Endometrial microvascular endothelial cells (primary cell): Measurements from ENCODE around the gene KLHL30. TPM values are rescaled to one million over a fixed set of nuclear protein-coding genes. Genes with fewer than 3 reads are reported as not detected.

Source experiments
- in situ Hi-C: cut with HindIII; loops from 2 replicates; pipeline ENCODE4 v1.10.0; 2017; ENCODE audit warnings: low sequenced_read_pairs, low pct_unique_long_range_greater_than_20kb; ENCODE audit errors: inconsistent ontology term
- total RNA-seq: library from RNA; depleted of rRNA; stranded (reverse); fragments of >200 nt; gene quantifications from one replicate; pipeline ENCODE4 v1.2.3, GENCODE V29; 2015; ENCODE audit errors: inconsistent ontology term

Gene KLHL30
- total RNA-seq, 1 donor from 2014 or later, result not detected

DNA sequence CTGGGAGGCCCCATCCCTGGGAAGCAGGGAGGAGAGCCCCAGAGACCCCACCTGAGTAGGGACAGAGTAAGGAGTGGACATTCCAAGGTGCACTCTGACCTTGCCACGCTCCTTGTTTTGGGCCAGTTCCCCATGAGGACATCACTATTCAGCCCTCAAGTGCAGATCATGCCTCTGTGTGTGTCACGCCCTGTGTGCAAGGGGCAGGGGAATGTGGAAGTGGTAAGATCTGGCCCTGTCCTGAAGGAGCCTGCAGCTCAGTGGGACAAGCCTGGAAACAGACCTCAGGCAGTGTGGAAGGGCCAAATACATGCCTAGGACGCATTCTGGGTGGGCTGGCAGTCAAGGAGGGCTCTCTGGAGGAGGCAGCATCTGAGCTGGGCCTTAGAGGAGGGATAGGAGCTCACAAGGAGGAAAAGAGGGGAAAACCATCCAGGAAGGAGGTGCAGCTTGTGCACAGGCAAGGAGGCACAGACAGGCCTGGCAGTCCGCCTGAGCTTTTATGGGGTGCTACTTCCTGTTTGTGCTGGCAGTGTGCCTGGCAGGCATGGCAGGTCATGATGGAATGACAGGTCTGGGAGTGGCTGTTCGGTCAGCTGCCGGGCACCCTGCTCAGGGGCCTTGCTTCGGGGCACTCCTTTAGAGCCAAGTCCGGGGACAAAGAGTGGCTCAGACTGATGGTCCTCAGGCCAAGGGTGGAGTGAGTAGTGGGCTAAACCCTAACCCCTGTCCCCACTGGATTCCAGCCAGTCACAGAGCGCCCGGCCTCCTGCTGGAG is 3.3 kb downstream of the KLHL30 start:
- in situ Hi-C loops, result no loop called here

DNA sequence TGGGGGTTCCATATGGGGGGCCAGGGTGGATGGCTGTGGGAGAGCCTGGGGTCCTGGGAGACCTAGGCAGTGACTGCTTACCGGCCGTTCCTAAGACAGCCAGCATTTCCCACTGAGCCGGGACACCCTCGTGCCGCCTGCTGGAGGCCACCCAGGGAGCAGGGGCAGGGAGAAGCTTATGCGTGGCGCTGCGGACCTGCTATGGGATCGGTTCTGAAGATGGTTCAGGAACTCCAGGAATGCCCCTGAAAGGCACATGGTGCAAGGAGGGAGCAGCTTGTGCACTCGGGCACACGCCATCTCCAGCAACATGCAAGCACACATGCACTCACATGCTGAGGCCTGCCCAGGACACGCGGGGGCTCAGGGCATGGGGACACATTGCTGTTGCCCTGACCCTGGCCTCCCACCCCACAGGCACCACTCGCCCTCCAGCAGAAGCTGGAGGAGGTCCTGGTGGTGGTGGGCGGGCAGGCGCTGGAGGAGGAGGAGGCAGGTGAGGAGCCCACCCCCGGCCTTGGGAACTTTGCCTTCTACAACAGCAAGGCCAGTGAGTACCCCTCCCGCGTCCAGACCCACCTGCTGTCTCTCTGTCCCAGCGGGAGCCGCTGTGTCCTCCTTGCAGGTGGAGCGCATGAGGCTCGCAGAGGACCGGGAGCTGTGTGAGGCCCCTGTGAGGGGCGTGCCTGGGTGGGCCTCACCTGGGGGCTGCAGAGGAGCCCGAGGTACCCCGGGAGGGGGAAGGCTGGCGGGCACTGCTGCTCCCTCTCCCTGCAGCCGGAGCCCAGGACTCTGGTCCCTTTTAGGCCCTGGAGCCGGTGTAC is 4.1 kb downstream of the KLHL30 start:
- in situ Hi-C loops, result no loop called here

GRCh38 chr2:238143239-238143951 is 4.9 kb downstream of the KLHL30 start:
- in situ Hi-C loops, result no loop called here

DNA sequence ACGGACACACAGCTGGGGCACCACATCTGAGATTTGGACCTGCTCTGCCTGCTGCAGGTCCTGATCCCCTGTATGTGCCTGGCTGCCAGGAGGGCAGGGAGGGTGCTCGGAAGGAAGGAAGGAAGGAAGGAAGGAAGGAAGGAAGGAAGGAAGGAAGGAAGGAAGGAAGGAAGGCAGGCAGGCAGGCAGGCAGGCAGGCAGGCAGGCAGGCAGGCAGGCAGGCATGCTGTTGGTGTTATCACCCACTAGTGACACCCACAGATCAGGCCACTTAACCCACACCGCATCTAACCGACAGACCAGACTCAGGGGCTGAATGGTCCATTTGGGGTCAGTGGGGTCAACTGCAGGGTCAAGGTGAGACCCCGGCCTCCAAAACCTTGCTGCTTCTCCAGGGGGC is 5.8 kb downstream of the KLHL30 start:
- in situ Hi-C loops, result no loop called here

DNA sequence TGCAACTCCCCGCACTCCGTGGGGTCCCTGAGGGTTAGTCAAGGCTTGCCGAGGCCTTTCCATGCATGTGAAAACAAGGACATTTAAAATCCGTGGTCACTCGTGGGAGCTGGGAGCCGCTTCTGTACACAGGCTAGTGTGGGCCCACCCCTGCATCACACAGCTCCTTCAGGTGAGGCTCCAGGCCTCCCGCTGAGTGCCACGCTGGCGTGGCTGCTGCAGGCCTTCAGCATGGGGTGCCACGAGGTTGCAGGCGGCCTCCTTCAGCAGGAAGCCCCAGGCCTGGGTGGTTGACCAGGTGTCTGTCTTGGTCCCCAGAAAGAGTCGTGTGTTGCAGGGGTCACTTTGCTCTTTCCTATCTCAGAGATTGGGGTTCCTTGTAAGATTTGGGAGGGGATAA is 6.6 kb downstream of the KLHL30 start:
- in situ Hi-C loops, result no loop called here

DNA sequence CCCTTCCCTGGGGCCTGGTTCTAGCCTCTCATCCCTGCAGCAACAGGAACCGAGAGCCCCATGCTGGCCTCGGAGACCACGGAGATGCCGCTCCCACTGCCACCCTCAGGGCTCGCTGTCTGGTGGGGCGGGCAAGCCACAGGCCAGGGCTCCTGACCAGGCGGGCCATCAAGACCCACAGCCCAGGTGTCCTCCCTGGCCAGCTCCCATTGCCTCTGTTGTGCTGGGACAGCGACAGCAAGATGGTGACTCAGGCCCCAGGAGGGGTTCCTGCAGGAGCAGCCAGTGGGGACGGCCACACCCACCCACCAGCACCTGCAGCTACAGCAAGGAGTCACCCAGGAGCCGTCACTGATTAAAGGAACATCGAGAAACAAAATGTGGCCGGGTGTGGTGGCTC is 7.4 kb downstream of the KLHL30 start:
- in situ Hi-C loops, result no loop called here

DNA sequence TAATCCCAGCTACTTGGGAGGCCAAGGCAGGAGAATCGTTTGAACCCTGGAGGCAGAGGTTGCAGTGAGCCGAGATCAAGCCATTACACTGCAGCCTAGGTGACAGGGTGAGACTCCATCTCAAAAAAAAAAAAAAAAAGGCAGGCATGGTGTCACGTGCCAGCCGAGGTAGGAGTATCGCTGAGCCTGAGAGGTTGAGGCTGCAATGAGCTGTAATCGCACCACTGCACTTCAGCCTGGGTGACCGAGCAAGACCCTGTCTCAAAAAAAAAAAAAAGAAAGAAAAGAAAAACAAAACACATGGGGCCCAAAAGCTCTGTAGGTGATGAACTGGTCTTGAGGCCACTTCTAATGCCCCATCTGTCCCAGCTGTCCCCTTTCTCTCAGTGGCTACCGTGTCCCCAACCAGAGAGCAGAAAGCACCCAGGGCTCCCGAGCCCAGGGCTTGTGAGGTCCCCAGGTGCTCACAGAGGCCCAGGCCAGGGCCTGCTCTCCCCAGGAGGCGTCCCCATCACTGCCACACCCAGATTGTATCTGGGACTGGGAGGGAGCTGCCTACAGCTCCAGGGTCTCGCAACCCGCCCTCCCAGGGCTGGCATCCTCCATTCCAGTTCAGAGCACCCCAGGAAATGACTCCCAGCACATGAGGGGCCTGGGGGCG is 8.5 kb downstream of the KLHL30 start:
- in situ Hi-C loops, result no loop called here

- in situ Hi-C loops, result no loop called here
Measured at GRCh38 chr2:238148981-238149380, 10.5 kb downstream of the KLHL30 start.

- in situ Hi-C loops, result no loop called here
Measured at GRCh38 chr2:238149841-238150572, 11.5 kb downstream of the KLHL30 start.

GRCh38 chr2:238150686-238151085 is 12.2 kb downstream of the KLHL30 start:
- in situ Hi-C loops, result no loop called here

GRCh38 chr2:238151205-238151604 is 12.7 kb downstream of the KLHL30 start:
- in situ Hi-C loops, result no loop called here

GRCh38 chr2:238151628-238152235 is 13.3 kb downstream of the KLHL30 start:
- in situ Hi-C loops, result no loop called here

DNA sequence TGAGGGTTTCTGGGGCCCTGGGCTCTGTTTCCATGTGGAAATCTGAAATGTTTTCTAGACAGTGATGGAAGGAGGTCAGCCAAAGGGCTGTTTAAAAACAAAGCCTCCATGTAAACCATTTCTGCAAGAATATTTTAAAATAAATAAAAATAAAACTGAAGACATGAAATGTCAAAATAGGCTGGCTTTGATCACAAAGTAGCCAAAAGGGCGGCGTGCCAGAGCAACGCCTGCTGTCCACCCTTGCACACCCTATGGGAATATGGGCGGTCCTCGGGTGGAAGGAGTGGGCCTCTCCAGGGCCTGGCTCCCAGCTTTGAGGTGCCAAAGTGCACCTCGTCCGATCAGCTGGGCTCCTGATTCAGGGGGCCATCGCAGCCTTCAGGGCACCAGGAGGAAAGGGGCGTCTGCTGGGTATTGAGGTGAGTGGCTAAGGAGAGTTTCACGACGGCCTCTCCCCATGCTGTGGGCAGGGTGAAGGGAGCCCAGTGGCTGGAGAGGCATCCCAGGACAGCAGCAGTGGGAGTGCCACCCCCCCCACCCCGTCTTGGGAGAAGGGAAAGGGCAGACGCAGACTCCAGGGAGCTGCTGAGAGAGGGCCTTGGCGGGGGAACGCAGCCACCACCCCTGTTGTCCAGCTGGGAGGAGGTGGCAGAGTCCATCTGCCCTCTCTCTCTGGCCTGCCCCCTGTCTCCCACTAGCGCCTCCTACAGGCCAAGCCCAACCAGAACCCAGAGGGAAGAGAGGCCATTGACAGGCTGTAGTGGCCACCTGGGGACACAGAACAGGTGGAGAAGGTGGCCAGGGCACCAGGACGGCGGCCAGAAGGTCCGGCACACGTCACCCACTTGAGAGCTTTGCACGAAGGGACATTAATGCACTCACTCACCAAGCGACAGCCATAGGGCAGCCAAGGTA is 14.6 kb downstream of the KLHL30 start:
- in situ Hi-C loops, result no loop called here

GRCh38 chr2:238154570-238154969 is 16.1 kb downstream of the KLHL30 start:
- in situ Hi-C loops, result no loop called here

- in situ Hi-C loops, result no loop called here
Measured at GRCh38 chr2:238155051-238155760, 16.7 kb downstream of the KLHL30 start.
